ENCODE results near the gene LYPD8.

Gene LYPD8

DNA sequence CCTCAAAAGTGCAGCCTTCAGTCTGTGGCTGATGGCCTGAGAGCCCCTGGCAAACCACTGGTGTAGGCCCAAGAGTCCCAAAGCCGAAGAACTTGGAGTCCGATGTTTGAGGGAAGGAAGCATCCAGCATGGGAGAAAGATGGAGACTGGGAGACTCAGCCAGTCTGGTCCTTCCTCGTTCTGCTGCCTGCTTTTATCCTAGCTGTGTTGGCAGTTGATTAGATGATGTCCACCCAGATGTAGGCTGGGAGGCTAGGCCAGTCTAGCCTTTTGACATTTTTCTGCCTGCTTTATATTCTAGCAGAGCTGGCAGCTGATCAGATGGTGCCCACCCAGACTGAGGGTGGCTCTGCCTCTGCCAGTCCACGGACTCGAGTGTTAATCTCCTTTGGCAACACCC, 1.1 kb upstream of the LYPD8 start:
- no peak for DNase-seq

- no peak for DNase-seq
These were observed 592 bp upstream of the LYPD8 start for GRCh38 chr1:248756151-248756550.

GRCh38 chr1:248753708-248754280, 1.8 kb downstream of the LYPD8 start:
- DNase-seq = no peak

- no peak for DNase-seq
These were observed 2.4 kb downstream of the LYPD8 start for GRCh38 chr1:248753029-248753594.

DNA sequence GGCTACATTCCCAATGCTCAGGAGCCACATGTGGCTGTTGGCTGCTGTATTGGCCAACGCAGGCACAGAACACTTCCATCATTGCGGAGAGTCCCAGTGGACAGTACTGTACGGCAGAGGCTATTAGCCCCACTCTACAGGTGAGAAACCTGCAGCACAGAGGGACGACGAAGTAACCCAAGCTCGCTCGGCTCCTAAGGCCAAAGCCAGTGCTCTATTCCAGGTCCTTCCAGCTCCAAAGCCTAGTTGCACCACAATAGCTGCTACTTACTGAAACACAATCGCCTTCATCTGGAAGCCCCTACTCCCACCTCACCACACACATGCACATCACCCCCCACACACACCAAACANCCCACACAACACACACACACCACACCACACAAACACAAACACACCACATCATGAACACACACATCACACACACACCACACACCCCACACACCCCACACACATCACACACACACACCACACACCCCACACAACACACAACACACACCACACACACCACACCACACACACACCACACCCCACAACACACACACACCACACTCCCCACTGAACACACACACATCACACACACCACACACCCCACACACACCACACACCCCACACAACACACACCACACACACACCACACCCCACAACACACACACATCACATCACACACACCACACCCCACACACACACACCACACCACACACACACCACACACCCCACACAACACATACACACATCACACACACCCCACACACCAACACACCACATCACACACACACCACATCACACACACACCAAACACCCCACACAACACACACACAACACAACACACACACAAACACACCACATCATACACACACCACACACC, 3.2 kb downstream of the LYPD8 start:
- peak; percentile 1 for DNase-seq

DNA sequence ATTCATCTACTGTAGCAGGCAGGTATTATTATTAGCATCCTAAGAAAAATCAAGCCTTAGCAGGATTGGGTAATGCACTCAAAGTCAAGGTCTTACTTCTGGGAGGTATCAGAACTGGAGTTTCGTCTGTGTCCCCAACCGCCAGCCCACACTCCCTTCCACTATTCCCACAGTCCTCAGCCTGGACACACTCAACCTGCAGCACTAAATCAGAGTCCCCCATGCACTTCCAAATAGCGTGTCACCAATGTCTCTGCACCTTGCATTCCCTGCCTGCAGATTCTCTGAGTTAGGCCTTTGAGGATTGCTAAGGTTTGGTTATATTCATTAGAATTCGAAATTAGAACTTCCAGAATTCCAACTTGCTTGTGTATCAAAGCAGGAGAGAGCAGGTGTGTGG, 3.9 kb downstream of the LYPD8 start:
- no peak for DNase-seq

DNA sequence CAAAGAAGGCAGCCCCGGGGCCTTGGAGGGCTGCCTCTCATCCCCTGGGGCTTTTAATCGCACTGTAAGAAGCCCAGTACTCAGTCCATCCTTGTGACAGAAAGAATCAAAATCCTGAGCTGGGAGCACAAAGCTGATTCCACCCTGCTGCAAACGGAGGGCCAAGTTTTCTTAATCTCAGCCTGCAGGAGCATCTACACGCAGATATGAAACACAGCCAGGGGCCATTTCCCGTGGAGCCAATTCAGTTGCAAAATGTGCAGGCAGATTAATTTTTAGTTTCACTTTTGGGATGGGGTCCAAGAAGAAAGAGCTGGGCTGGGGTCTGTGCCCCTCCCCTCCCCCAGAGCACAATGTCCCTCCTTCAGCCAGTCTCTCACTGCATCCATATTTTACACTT, 4.4 kb downstream of the LYPD8 start:
- no peak for DNase-seq

GRCh38 chr1:248750496-248750895, 5.1 kb downstream of the LYPD8 start:
- no peak for DNase-seq

GRCh38 chr1:248748211-248748610, 7.3 kb downstream of the LYPD8 start:
- no peak for DNase-seq

DNA sequence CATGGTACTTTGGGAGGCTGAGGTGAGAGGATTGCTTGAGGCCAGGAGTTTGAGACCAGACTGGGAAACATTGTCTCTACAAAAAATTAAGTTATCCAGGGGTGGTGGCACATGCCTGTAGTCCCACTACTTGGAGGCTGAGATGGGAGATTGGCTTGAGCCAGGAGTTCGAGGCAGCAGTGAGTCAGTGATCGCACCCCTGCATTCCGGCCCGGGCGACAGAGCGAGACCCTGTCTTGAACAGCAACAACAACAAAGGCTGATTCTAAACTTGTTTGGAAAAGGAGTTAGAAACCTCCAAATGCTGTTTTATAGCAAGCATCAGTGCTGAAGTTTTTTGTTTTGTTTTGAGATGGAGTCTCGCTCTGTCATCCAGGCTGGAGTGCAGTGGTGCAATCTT, 14.7 kb downstream of the LYPD8 start:
- no peak for DNase-seq

DNA sequence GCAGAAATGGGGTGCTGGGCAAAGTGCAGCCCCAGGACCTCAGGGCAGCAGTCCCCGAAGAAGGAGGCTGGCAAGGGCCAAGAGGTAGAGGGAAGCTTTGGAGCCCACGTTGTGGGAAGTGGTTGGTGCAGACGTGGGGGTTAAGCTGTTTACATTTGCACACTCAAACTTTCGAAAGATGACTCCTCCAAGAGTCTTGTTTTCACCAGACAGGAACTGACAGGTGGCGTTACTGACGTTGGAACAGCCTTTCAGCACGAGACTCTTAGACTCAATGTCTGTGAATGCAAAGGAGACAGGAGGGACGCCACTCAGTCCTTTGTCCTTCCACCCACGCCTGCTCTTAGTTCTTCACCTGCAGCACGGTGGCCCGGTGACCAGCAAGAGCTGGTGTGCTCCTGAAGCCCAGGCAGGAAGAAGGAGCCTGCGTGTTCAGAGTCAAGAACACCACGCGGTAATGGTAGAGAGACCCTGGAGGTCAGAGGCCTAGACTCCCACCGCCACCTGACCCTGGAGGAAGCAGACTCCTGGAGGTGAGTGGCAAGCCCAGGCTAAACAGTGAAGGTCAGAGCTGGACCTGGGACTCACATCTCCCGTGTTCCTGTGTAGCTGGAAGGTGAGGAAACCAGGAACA, 15.9 kb downstream of the LYPD8 start:
- DNase-seq = no peak

DNA sequence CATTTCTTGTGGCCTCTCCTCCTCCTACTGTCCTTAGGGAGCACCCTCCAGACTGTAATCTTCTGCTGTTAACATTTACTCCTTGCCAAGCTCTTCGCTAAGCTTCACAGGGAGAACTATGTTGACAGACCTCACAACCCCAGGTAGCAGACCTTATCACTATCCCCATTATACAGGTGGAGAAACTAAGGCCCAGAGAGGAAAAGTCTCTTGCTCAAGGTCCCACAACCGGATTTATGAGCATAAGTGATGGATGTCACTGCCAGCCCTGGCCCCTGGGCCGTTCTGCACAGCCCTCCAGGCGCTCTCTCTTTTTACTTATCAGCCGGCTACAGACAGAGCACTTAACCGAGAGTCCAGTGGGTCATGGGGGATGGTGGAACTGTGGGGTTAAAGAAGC, 18.1 kb downstream of the LYPD8 start:
- no peak for DNase-seq

GRCh38 chr1:248736977-248737376, 18.6 kb downstream of the LYPD8 start:
- DNase-seq = no peak

DNA sequence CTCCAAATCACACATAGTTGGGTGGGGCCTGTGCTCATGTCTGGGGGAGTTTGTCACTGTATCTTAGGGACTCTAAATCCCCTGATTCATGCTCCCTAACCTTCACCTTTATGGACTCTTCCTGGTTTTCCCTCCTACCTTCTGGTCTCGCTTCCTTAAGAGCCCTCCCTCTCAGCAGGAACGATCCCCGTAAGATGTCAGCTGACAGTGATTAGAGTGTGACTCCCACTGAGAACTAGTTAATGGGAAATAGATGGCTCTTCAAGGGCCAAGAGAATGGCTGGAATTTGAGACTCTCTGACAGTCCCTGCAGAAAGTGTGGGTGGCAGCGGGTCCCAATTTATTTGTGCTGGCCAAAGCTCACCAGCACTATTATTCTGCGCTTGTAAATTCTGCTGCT, 22.0 kb downstream of the LYPD8 start:
- DNase-seq = no peak

GRCh38 chr1:248730507-248731335, 24.8 kb downstream of the LYPD8 start:
- no peak for DNase-seq

DNA sequence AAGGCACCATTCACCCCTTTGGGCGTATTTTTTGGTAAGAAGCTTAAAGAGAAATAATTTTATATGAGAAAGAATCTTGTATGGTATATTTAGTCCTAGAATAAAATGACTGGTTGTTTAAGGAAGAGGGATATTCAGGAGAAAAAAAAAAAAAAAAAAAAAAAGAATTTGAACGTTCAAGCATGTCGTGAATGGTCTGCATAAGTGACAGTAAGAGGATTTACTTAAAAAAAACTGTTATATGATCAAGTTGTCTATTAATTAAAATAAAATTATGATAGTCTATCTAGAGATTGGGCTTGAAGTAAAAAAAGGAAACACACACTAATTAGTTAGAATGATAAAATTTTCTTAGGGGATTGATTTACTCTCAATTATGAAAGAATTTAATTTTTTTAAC, 41.3 kb downstream of the LYPD8 start:
- no peak for DNase-seq

GRCh38 chr1:248710305-248710900, 45.2 kb downstream of the LYPD8 start:
- no peak for DNase-seq

DNA sequence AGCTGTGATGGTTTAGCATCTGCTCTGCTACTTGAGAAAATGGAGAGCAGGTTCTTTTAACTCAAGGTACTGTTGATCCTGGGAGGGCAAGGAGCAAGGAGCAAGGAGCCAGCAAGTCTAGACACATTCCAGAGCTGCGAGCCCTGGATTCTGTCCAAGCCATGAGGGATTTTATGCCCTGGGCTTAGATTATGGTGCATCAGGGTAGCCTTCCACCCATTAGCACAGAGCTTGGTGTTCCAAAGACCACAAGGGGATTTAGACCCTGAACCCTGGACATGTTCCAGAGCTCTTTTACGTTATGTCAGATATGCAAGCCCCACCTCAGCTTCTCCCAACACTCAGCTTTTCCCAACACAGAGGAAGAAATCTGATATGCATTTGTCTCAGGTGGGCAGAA, 51.0 kb downstream of the LYPD8 start:
- no peak for DNase-seq

DNA sequence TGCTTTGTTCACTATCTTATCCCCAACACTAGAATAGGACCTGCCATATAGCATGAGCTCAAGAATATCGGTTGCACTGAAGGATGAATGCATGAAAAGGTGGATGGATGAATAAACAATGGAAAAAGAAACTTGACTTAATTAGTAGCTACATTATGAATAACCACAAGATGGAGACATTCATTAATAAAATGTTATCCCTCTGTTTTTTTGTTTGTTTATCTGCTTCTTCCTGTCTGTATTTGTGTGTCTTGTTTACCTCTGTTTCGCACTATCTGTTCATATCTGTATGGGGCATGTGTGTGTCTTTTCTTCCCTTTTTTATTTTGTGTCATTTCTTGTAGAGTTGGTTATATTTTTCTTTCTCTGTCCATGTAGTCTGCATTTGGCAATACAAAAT, 51.9 kb downstream of the LYPD8 start:
- DNase-seq = no peak

DNA sequence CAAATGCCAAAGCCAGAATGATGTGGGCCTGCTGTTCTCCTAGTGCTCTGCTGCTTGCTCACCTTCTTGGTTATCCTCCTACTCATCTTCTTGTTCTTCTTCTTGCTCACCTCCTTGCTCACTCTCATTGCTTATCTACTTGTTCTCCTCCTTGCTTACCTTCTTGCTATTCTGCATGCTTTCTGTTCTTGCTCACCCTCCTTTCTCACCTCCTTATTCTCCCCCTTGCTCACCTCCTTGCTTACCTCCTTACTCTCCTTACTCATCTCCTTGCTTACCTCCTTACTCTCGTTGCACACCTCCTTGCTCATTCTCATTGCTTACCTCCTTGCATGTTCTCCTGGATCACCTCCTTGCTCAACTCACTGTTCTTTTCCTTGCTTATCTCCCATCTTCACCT, 52.8 kb downstream of the LYPD8 start, which contains the start of gene OR14I1:
Gene OR14I1, minus strand, starts transcription at position 53 of the 400 bp plus-strand sequence.
- DNase-seq = no peak

DNA sequence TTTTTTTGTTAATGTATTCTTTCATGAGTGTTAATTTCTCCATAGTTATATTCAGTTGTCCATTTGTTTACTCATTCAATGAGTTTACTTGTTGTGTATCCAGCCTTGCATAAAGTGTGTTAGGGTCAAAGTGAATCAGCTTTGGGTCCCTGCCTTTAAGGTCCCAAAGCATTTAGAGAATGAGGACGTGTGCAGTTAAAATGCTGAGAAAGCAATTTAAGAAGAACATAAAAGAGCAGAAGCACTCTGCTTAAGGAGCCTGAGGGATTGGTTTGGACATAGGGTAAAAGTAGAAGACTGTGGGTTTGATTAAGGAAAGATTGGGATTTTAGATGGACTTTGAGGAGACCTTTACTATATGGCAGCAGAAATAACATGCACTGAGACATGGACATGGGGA, 56.5 kb downstream of the LYPD8 start:
- DNase-seq = no peak

- DNase-seq = no peak
These were observed 57.7 kb downstream of the LYPD8 start for GRCh38 chr1:248697907-248698306.

Measured in eye (tissue), 1 donor.